GM12874 (cell line): ENCODE data around the gene TASP1.

Source experiments
- TF ChIP-seq, protein P1 (sequence below): IDR thresholded peaks from 2 replicates; pipeline ENCODE4 v1.5.1; 2011; ENCODE audit warnings: low read depth, mild to moderate bottlenecking, control low read depth, low read length, moderate library complexity; ENCODE audit not compliant: insufficient read depth

The TASP1 gene

DNA sequence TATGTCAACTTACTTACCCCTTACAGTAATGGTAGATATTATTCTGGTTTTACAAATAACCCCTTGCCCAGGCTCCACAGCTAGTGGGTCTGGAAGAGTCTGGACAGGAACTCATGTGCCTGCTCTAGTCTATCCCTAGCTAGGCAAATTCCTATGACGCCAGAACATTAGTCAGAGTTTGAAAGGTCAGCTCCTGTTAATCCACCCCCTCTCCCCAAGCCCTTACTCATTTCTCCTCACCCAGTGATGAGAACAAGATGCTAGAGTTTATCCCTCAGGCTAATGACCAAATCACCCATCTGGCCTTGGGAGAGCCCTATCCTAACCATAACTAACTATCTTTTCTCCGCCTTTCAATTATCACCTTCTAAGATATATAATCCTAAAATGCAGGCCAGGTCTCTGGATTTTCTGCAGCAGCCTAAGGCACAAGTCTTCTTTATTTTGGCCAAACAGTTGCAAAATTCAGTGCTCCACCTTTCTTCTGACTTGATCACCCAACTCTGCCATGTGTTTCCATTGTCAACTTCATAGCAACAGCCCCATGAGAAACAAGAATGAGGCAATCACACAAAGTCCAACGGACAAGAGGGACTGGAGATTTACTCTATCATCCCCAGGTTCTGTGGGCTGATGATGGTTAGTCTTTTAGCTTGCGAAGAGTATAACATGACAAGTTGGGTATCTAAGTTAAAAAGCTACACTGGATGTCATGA, 113.3 kb downstream of the TASP1 start:
- TF ChIP-seq, protein P1, sequence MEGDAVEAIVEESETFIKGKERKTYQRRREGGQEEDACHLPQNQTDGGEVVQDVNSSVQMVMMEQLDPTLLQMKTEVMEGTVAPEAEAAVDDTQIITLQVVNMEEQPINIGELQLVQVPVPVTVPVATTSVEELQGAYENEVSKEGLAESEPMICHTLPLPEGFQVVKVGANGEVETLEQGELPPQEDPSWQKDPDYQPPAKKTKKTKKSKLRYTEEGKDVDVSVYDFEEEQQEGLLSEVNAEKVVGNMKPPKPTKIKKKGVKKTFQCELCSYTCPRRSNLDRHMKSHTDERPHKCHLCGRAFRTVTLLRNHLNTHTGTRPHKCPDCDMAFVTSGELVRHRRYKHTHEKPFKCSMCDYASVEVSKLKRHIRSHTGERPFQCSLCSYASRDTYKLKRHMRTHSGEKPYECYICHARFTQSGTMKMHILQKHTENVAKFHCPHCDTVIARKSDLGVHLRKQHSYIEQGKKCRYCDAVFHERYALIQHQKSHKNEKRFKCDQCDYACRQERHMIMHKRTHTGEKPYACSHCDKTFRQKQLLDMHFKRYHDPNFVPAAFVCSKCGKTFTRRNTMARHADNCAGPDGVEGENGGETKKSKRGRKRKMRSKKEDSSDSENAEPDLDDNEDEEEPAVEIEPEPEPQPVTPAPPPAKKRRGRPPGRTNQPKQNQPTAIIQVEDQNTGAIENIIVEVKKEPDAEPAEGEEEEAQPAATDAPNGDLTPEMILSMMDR = no peak

DNA sequence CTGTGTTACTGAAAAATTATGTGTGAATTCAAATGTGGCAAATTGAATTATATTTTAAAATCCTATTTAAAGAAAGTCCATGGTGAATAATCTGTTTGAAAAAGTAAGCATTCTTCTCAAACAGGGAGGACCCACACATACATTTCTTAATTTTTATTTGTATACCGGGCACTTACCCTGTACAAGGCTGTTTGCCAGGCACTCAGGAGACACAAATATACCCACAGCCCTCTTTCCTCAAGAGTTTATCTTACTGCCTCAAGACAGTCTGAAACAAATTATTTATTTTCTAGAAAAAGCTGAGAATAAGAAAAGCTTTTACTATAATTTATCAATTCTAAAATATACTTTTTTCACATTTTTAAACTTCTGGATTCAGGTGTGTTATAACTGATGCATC, 114.4 kb downstream of the TASP1 start:
- TF ChIP-seq, protein P1 = no peak

DNA sequence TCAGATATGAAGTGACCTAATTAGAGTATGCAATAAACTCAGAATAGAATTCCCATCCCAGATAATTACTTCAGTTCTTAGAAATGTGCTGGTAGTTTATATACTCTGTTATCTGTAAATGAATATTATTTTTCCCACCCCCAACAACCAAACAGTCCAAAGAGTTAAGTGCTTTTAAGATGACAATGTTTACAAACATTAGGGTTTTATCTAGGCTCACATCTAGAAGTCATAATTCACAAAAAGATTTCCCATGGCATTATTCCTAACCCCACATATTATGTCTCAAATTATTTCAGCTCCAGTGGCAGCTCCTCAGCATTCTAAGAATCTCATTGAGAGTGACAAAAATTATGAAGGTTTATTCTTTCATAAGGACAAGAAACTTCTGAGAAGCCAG, 120.9 kb downstream of the TASP1 start:
- TF ChIP-seq, protein P1 = no peak

DNA sequence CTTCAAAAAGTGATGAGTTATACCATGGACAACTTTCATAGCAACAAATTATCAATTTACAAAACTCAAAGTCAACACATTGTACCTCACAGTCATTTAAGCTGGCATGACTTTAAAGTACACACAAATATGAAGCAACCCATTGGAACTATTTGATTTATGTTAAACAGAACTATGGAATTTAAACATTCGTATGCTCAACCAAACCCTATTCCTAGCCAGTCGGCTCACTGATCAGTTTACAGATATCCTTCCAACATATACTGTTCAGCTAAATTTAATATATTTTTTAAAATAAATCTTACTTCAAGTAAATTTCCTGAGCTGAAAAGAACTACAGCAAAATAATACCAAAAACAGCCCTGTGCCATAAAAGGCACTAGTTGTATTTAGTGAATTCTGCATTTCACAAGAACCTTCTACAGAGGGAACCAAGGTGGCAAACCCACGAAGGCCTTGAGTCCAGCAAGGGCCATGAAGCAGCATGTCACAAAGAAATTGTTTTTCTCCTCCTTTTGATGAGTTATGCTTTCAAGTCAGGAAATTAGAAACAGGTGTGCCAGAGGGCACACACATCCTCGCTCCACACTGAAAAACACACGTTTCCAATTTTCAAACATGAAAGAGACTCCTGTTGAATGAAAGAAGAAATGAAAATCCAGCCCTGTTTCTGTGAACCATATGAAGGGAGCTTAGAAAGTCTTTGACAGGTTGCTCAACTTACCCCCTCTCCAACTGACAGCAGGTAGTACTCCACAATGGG, 122.8 kb downstream of the TASP1 start:
- TF ChIP-seq, protein P1 = no peak

DNA sequence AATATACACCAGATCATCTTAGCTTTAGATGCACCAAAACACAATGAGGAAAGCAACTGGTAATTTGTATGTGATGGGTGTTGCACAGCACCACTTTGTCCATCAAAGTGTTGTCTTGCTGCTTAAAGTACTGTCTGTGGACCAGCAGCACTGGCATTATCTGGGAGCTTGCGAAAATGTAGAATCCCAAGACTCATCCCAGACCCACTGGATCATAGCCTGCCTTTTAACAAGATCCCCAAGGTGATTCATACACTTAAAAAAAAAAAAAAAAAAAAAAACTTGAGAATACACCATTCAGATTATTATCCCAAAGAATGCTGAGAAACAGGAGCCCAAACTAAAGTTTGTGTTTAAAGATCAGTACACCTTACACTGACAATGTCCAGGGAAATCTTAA, 123.4 kb downstream of the TASP1 start:
- TF ChIP-seq, protein P1 = no peak

DNA sequence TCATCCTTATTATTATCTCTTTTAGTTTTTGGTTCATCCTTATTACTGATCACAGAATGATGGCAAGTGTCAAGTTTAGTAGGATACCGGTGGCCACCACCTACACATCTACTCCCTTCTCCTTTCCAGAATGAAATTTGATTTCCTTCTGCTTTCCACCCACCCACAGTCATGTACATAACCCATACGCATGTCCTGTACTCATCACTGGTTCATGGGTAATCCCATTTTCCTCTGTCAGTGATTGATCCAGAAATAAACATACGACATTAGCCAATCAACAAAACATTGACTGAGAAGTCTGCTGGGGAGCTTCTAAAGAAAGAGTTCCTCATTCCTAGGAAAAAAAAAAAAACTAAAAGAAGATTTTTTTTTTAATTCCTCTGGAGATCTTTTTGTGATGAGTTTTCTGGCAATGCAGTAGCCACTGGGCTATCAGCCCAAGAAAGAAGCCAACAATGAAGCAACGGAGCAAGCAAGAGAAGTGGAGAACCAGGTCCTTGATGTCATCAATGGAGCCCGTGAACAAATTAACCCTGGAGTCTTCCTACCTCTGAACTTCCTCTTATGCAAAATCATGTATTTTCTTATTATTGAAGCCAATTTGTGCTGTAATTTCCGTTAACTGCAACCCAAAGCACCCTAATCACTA, 127.8 kb downstream of the TASP1 start:
- TF ChIP-seq, protein P1 = no peak

DNA sequence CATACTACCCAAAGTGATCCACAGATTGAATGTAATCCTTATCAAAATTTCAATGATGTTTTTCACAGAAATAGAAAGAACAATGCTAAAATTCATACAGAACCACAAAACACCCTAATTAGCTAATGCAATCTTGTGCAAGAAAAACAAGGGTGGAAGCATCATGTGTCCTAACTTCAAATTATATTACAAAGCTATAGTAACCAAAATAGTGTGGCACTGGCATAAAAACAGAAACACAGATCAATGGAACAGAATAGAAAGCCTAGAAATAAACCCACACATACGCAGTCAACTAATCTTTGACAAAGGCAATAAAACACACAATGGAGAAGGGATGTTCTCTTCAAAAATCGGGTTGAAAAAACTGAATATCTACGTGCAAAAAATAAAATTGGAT, 131.1 kb downstream of the TASP1 start:
- TF ChIP-seq, protein P1 = no peak
